GM12865 (cell line): ENCODE data around the gene SERPINE3.

Experiments used
- DNase-seq: peaks from one replicate; pipeline ENCODE4 v3.0.0; 2010; ENCODE audit warnings: low read depth
- H3K4me3 ChIP-seq: 2 replicates; pipeline ENCODE4 v1.5.1; 2011; ENCODE audit warnings: mild to moderate bottlenecking, low read depth, low read length, control low read depth
- CTCF ChIP-seq: IDR thresholded peaks from 2 replicates; pipeline ENCODE4 v1.5.1; 2011; ENCODE audit warnings: low read length, control low read depth, low read depth, inconsistent platforms; ENCODE audit not compliant: insufficient read depth; ENCODE audit errors: missing control alignments

Gene SERPINE3

GRCh38 chr13:51371768-51372399, 32.4 kb downstream of the SERPINE3 start:
- no peak for DNase-seq
- H3K4me3 ChIP-seq, result no peak overlapping the region
- TF ChIP-seq CTCF, result no peak

- TF ChIP-seq CTCF, result no peak
- H3K4me3 ChIP-seq, result no peak overlapping the region
- no peak for DNase-seq
Observed at GRCh38 chr13:51373451-51373850, 34.0 kb downstream of the SERPINE3 start.

GRCh38 chr13:51380269-51380668, 40.8 kb downstream of the SERPINE3 start:
- no peak for DNase-seq
- H3K4me3 ChIP-seq, result no peak overlapping the region
- no peak for TF ChIP-seq CTCF

- no peak for TF ChIP-seq CTCF
- no peak for DNase-seq
- no peak overlapping the region for H3K4me3 ChIP-seq
Observed at GRCh38 chr13:51385114-51385513, 45.6 kb downstream of the SERPINE3 start.

GRCh38 chr13:51394724-51395123, 55.2 kb downstream of the SERPINE3 start:
- no peak for TF ChIP-seq CTCF
- DNase-seq, result no peak
- no peak overlapping the region for H3K4me3 ChIP-seq

GRCh38 chr13:51396352-51396751, 56.9 kb downstream of the SERPINE3 start:
- H3K4me3 ChIP-seq, result no peak overlapping the region
- peak; percentile 26 for DNase-seq

More at GRCh38 chr13:51396352-51396751, 56.9 kb downstream of the SERPINE3 start:
- TF ChIP-seq CTCF, result no peak
